NOMO-1 treated with dmso at 0.1 percent for 144 hours (cell line): ENCODE measurements around the gene CAMK2G.

Source experiments
- DNase-seq: peaks from one replicate; lab custom pipeline; 2025; ENCODE audit not compliant: unreplicated experiment; lab: John Stamatoyannopoulos, UW

The CAMK2G gene

DNA sequence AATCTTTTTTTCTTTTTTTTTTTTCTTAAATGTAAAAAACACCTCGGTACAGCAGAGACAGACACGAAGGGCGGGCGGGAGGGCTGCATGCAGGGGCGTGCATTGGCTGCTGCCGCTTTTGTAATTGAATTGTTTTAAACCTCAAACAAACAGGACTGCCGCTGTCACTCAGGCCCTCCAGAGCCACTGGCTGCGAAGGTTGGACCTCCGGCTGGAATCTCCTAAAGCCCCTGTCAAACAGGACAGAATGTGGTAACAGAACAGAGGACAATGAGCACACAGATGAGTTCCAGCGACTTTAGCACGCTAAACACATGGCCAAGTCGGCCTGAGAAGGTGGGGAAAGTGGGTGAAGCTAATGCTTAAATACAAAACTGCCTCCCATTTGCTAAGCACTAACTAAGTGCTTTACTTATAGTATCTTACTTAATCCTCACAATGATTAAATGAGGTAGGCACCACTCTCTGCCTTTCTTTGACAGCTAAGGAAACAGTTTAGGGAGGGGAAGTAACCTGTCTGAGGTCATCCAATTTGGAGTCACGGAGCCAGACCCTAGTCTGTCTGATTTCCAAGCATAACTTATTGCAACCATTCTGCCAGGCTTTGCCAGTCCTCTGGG, 60.0 kb downstream of the CAMK2G start:
- no peak for DNase-seq

DNA sequence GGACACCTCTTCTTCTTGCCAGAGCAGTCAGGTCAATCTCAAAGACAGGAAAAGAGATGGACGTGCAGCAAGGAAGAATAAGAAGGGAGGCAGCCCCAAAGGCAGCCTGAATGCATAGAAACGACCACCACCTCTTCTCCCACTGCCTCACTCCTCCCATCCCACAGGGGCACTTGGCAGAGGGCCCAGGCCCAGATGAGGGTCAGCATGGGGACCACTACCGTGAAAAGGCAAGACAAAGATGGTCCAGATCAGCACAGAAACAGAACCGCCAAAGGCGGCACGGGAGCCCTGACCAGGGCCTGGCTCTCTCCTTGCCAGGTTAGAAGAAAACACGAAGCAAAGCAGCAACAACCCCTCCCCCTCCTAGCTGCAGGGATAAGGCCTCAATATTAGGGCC, 61.0 kb downstream of the CAMK2G start:
- no peak for DNase-seq

DNA sequence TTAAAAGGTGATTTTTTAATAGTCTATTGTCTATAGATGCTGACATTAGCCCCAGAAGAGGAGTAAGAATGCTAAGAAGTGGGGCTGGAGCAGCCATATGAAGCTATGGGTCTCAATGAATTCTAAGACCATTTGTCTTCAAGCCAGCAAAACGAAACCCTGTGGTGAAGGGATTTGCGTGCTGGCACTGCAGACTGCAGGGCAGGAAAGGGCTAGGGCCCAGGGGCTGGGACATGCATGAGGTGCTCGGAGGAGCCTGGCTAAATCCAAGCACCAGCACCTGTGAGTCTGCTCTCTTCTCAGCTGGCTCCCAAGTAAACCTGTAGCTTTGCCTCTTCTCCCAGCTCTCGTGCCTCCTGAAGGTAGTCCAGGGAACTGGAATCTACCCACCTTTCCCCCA, 61.7 kb downstream of the CAMK2G start:
- DNase-seq, result no peak

DNA sequence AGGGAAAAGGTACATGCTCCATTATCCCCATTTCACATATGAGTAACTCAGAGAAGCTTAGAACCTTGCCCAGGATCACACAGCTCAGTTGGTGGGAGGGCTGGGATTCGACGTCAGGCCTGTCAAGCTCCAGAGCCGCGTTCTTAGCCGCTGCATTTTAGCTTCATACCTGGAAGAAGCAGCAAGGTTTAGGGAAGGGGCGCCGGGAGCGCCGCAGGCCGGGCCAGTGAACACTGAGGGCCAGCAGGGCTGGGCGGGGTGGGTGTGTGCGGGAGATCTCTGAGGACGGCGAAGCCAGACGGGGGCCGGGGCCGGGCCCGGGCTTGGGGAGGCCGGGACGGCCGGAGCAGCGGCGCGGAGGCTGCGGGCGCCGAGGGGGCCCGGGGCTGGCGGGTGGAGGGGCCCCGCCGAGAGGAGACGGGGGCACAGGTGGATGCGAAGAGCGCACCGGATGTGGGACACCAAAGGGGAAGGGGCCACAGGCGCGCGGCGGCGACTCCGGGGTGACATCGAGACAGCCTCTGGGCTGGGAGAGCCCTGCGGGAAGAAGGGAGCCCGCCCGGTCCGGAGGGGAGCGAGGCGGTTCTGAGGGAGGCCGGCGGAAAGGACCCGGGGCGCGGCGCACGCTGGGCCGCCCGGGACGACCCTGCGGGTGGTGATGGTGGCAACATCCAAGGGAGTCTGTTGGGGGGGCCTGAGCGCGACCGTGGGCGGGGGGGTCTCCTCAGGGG, 63.5 kb downstream of the CAMK2G start:
- DNase-seq, result no peak

DNA sequence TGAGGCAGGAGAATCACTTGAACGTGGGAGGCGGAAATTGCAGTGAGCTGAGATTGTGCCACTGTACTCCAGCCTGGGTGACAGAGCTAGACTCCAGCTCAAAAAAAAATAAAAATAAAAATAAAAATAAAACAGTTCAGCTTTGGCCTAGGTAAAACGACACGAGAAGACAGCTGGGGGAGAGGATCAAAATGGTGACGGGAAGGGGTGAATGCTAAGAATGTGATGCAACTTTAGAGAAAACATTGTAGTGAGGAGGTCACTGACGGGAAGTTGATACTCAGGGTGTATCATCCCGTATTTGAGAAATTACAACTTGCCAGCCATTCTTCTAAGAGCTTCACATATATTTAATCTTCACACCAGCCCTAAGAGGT, 64.0 kb downstream of the CAMK2G start:
- DNase-seq, result peak; percentile 1

DNA sequence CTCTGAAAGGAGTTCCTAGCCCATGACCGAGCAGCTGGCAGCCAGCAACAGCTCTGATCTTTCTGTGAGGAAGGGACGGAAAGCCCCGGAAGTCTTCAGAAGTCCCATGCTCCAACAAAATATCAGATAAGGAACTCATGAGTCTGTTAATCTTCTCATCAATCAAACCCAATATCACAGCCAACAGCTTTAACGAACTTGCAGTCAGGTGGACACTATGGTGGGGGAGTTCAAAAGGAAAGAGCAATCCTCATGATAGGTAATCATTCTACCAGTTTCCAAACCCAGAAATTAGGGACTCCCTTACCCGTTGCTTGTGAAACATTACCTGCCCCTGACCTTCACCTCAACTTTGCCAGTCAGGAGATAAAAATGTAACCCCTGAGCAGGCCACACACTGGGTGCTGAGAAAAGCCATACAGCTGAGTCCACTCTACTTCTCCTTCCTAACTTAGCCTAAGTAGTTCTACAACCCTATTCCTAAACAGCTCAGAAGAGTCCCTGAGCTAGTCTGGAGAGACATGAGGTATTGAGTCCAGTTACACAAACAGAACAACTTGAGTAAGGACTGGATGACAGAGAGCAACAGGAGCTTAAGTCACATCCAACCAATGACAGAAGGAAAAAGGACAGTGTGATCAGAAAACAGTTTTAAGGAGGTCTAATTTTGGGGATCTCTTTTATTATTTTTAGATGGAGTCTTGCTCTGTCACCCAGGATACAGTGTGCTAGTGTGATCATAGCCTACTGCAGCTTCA, 65.1 kb downstream of the CAMK2G start:
- no peak for DNase-seq

DNA sequence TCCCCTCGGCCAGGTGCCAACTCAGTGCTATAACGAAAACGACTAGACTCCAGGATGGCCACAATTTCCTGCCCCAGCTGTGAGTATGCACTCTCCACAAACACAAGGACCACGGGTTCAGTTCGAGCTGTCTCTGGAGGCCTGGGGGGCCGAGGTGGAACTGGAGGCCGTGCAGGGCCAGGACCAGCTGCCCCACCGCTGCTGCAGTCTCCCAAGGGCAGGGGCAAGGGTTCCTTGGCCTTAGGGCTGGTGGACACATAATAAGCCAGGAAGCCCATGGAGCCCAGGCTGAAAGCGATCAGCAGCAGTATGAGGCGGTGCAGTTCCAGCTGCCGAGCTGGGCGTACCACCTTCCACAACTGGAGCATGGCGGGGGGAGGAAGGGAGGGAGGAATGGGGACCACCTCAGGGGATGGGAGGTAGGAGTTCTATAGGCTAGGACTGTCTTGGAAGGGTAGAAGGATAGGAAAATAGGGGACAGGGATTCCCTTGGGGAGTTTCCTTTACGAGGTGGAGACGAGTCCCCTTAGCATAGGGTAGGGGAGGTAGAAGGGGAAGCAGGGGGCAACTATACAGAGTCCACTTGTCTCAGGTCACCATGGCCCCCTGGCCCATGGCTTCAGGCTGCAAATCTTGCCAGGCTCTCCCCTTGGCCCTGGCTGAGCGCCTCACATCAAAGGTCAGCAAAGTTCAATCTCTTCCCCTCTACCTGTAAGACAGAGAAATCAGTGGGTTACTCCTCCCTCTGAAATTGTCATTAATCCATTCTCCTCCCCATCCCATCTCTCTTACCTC, 66.1 kb downstream of the CAMK2G start:
- DNase-seq, result no peak

DNA sequence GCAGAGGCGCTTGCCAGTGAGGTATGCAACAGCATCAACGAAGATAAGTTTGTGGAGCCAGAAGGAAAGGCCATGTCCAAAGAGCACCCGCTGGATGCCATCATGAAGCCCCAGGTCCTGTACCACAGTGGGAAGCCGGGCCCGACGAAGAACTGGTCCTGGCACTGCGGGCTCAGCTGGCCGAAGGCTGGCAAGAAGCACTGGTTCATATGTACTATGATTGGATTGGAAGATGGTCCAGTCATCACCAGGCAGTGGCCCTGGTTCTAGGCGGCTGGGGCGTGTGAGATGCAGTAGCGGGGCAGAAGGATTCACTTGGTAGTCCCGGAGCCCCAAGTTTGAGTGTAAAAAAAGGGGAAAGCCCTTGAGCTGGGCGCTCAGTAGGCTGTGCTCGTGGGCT, 66.9 kb downstream of the CAMK2G start:
- no peak for DNase-seq

DNA sequence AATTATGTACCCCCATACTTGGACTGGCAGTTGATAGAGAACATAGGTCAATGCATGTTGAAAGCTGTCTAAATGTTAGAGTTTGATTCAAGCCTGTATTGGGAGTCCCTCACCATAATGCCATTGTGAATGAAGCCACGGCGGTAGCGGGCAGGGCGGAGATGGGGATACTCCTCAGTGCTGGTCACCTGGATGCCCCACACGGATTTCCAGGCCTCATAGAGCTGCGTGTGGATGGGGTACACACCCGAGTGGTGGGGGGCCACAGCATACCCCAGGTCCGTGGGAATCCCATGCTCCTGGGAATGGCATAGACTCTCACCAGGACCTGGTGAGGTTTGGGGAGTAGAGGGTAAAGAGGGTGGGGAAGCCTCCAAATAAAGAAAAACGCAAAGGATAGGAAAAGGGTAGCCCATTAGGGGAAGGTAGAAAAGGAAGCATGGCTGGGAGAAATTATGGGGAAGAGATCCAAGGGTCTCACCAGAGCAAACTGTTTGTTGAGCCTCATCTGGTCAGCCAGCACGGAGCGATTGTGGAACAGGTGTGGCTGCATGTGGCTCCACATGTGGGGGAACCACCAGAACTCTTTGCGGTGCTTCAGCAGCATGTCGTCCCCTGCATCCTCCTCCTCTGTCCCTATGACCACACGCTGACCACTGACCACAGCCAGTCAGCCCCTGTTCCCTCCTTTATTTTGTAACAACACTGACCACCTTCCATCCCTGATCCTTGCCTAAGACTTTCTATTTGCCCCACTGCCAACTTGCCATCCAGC, 68.0 kb downstream of the CAMK2G start:
- DNase-seq, result no peak

DNA sequence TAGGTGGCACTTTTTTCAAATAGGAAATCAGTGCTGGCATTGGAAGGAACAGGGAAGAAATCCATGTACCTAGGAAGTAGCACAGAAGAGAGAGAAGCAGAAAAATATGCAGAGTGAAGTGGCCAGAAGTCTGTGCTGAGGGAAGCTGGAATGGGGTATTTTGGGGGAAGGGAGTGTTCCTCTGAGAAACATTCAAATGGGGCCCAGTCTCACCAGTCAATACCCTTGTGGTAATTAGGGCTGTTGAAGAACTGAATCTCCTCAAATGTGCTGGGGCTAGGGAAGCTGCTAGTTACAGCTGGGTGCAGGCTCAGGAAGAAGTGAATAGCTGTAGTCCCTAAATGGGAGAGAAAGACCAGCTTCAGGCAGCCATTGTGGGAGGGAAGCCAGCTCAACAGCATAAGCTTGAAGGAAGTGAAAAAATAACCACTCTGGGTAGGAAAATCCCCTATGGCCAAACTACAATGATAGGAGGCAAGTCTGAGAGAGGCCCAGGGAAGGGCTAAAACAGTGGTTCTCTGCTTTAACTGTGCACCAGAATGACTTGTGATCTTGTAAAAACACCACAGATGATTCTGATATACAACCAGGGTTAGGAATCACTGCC, 70.6 kb downstream of the CAMK2G start:
- DNase-seq, result no peak

DNA sequence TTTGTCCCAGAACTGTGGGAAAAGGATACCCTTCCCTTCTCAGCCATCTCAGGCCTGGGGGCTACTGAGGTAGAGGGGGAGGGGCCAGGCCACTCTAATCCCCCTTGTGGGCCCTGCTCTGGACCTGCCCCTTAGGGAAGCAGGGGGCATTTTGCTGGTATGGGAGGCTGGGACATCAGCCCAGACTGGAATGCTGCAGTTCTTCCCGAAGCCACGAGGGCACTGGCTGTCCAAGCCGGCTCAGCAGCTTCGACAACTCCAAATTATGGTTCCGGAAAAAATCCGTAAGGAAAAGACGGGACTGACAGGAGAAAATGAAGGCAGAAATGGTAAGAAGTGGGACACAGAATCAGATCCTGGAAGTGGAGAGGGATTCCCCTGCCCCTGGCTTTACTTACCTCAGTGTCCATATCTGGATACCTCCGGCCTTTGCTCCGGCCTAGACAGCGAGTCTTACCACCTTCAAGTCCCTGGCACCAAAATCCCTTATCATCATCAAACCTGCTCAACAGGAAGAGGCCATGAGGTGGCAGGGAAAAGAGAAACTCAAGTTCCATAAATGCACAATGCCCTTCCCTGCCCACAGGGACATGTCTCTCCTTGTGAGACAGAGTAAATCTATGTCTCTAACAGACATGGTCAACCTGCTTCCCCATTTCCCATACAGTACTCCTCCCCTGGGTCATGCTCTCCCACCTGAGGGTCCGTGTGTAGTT, 71.9 kb downstream of the CAMK2G start:
- no peak for DNase-seq

DNA sequence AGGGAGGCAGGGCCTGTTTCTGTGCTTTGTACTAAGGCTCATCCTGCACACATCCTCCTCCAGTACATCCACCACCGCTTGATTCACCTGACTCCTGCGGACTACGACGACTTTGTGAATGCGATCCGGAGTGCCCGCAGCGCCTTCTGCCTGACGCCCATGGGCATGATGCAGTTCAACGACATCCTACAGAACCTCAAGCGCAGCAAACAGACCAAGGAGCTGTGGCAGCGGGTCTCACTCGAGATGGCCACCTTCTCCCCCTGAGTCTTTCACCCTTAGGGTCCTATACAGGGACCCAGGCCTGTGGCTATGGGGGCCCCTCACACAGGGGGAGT, 73.1 kb downstream of the CAMK2G start:
- no peak for DNase-seq

DNA sequence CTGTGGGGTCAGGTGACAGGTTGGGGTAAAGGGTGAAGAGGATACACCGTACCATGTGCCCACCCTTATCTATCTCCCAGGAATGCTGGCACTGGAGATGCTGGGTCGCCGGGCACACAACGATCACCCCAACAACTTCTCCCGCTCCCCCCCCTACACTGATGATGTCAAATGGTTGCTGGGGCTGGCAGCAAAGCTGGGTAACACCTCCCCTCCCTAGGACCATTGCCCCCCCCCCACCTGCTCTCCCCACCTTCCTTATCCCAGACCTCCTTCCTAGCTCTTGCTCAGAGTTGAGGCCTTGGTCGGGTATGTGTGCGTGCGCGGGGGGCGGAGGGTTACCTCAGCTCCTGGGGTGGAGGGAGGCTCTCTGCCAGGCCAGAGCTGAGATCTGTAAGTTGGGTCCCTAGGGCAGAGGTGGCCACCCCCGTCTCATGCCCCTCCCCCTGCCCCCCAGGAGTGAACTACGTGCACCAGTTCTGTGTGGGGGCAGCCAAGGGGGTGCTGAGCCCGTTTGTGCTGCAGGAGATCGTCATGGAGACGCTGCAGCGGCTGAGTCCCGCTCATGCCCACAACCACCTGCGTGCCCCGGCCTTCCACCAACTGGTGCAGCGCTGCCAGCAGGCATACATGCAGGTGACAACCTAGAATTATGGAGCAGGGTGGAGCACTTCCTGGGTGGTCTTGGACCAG, 73.6 kb downstream of the CAMK2G start:
- DNase-seq, result no peak

DNA sequence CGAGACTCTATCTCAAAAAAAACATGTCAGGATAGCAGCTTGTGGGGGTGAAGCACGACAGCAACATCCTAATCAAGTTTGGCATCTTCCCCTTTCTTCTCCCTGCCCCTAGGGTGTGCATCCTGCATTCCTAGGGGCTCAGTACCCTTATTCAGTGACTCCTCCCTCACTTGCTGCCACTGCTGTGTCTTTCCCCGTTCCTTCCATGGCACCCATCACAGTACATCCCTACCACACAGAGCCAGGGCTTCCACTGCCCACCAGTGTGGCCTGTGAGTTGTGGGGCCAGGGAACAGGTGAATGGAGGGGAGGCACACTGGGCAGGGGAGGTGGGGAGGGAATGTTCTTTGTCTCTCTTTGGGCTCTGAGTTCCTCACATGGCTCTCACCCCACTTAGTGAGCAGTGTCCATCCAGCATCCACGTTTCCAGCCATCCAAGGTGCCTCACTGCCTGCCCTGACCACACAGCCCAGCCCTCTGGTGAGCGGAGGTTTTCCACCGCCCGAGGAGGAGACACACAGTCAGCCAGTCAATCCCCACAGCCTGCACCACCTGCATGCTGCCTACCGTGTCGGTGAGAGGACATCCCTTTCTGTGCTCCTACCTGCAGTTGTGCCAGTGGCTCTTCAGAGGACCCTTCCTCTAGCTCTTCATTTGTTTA, 74.3 kb downstream of the CAMK2G start:
- no peak for DNase-seq

DNA sequence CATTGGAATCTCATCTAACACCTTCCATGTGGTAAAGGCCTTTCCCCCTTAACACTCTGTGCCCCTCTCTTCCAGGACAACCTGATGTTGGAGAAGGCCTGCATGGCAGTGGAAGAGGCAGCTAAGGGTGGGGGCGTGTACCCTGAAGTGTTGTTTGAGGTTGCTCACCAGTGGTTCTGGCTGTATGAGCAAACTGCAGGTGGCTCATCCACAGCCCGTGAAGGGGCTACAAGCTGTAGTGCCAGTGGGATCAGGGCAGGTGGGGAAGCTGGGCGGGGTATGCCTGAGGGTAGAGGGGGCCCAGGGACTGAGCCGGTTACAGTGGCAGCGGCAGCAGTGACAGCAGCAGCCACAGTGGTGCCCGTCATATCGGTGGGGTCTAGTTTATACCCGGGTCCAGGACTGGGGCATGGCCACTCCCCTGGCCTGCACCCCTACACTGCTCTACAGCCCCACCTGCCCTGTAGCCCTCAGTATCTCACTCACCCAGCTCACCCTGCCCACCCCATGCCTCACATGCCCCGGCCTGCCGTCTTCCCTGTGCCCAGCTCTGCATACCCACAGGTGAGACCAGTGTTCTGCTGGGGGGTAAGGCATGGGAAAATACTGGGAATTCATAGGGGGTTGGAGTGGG, 75.3 kb downstream of the CAMK2G start:
- no peak for DNase-seq

DNA sequence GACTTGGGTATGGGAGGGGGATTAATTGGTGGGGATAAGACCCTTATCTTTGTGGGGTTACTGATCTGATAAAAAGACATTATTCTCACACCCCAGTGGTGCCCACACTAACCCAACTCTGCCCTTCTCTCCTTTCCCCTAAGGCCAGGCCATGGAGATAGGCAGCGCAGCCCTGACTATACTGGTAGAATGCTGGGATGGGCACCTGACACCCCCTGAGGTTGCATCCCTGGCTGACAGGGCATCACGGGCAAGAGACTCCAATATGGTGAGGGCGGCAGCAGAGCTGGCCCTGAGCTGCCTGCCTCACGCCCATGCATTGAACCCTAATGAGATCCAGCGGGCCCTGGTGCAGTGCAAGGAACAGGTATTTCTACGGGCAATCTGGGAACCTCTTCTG, 76.3 kb downstream of the CAMK2G start:
- DNase-seq, result no peak

DNA sequence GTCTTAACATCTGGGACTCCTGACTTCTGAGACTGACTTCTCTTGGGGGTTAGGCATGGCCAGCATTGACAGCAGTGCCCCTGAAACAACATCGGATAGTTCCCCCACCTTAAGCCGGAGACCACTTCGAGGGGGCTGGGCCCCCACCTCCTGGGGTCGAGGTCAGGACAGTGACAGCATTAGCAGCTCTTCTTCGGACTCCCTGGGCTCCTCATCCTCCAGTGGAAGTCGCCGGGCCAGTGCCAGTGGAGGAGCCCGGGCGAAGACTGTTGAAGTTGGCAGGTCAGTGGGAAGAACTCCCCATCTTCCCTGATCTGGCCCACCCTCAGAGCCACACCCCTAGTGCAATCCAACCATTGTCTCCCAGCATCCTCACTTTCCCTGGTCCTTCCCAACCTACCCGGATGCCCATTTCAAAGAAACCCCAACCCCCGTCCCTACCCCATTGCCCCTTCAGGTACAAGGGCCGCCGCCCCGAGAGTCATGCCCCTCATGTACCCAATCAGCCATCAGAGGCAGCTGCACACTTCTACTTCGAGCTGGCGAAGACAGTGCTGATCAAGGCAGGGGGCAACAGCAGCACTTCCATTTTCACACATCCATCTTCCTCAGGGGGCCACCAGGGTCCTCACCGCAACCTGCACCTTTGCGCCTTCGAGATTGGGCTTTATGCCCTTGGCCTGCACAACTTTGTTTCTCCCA, 76.9 kb downstream of the CAMK2G start:
- no peak for DNase-seq

DNA sequence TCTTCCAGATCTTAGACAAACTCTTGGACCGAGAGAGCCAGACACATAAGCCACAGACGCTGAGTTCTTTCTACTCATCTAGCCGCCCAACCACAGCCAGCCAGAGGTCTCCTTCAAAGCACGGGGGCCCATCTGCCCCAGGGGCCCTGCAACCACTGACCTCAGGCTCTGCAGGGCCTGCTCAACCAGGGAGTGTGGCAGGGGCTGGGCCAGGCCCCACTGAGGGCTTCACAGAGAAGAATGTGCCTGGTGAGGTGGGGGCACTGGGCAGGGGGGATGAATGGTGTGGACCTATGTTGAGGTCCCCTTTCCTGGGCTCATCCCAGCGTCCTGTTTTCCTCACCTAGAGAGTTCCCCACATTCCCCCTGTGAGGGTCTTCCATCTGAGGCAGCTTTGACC, 77.6 kb downstream of the CAMK2G start:
- no peak for DNase-seq
